ENCODE measurements around the gene MROH2B. TPM values are rescaled to one million over a fixed set of nuclear protein-coding genes. Genes with fewer than 3 reads are reported as not detected.

The MROH2B gene
- total RNA-seq, 1 experiment from 2014 or later: not detected

DNA sequence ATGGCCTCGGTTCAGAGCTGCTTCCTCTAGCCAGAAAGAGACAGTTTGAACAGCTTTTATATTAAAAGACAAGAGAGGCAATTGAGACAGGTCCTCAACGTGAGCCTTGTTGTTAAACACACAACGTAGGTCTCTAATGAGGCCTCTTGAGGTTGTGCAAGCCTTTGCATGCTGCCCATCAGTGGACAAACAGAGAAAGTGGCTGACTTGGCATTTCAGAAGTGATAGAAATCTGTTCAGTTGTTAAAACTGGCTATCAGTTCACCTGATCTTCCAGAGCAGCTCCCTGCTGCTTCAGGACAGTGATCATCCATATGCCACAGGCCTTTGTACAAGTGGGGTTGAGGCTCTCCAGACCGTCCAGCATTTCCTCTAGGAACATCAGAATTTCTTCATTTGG is 58.8 kb downstream of the MROH2B start:
- no peaks in the 10 kb centered on the region for H3K4me1 ChIP-seq (ENCODE audit: control insufficient read depth, insufficient read depth, low read length)
- ATAC-seq (no peak), DNase-seq (ENCODE audit: low read depth, low spot score) (no peak)
- H3K9me3 ChIP-seq (ENCODE audit: control insufficient read depth, insufficient read depth, low read depth, low read length): no peaks in the 10 kb centered on the region
- BruUV-seq (replicated peaks): no TSS peak
- no peaks in the 10 kb centered on the region for H3K36me3 ChIP-seq (ENCODE audit: control insufficient read depth, insufficient read depth, low read length)
- no peak overlapping the region for H3K27ac ChIP-seq (ENCODE audit: low read length)
- H3K4me3 ChIP-seq (ENCODE audit: low read depth in 2 of 2, low read length in 2 of 2): no peak overlapping the region
- ChIA-PET POLR2A (no interaction called here), CTCF (interaction anchor here (0.5 kb wide), 1 partner anchor 846 kb away, joined by 3 read pairs; no protein-coding TSS in a partner anchor)
- intact Hi-C loops (cut with micrococcal nuclease; ENCODE audit: unreplicated experiment) (no loop called here), in situ Hi-C loops (cut with HindIII; ENCODE audit: low pct_unique_long_range_greater_than_20kb, low sequenced_read_pairs) (no loop called here)
- TF ChIP-seq TCF7L2 (IDR thresholded peaks at IDR 0.05; ENCODE audit: low read depth, low read length) (no peak), REST (IDR thresholded peaks at IDR 0.05; ENCODE audit: insufficient read depth in 1 of 2, low read depth in 2 of 2, low read length in 1 of 2) (no peak), SIN3A (IDR thresholded peaks at IDR 0.05; ENCODE audit: borderline replicate concordance, insufficient read depth, low read depth, low read length) (no peak), POLR2AphosphoS5 (IDR thresholded peaks at IDR 0.05; ENCODE audit: low read depth, low read length) (no peak)
- TF ChIP-seq, protein P1, sequence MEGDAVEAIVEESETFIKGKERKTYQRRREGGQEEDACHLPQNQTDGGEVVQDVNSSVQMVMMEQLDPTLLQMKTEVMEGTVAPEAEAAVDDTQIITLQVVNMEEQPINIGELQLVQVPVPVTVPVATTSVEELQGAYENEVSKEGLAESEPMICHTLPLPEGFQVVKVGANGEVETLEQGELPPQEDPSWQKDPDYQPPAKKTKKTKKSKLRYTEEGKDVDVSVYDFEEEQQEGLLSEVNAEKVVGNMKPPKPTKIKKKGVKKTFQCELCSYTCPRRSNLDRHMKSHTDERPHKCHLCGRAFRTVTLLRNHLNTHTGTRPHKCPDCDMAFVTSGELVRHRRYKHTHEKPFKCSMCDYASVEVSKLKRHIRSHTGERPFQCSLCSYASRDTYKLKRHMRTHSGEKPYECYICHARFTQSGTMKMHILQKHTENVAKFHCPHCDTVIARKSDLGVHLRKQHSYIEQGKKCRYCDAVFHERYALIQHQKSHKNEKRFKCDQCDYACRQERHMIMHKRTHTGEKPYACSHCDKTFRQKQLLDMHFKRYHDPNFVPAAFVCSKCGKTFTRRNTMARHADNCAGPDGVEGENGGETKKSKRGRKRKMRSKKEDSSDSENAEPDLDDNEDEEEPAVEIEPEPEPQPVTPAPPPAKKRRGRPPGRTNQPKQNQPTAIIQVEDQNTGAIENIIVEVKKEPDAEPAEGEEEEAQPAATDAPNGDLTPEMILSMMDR (IDR thresholded peaks at IDR 0.05): no peak
- H3K27me3 ChIP-seq (ENCODE audit: control insufficient read depth, insufficient read depth, low read length): no peaks in the 10 kb centered on the region

DNA sequence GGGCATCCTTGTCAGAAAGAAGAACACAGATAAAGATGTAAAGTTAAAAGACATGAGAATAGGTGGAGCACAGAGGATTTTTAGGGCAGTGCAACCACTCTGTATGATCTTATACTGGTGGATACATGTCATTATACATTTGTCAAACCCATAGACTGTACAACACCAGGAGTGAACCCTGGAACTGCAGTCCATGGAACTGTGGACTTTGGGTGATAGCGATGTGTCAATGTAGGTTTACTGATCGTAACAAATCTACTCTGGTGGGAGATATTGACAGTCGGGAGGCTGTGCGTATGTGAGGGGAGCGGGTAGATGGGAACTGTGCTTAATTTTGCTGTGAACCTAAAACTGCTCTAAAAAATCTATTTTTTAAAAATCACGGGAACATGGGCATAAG is 60.6 kb downstream of the MROH2B start:
- POLR2A ChIA-PET: no interaction called here
- CTCF ChIA-PET: no interaction called here
- Histone ChIP-seq H3K4me1 (ENCODE audit: control insufficient read depth, insufficient read depth, low read length) (no peaks in the 10 kb centered on the region), H3K4me3 (ENCODE audit: low read depth in 2 of 2, low read length in 2 of 2) (no peak overlapping the region), H3K27me3 (ENCODE audit: control insufficient read depth, insufficient read depth, low read length) (no peaks in the 10 kb centered on the region), H3K36me3 (ENCODE audit: control insufficient read depth, insufficient read depth, low read length) (no peaks in the 10 kb centered on the region), H3K27ac (ENCODE audit: low read length) (no peak overlapping the region), H3K9me3 (ENCODE audit: control insufficient read depth, insufficient read depth, low read depth, low read length) (no peaks in the 10 kb centered on the region)
- DNase-seq (ENCODE audit: low read depth, low spot score) (no peak), ATAC-seq (no peak)
- no TSS peak for BruUV-seq (replicated peaks)
- intact Hi-C loops (cut with micrococcal nuclease; ENCODE audit: unreplicated experiment) (no loop called here), in situ Hi-C loops (cut with HindIII; ENCODE audit: low pct_unique_long_range_greater_than_20kb, low sequenced_read_pairs) (no loop called here)
- TF ChIP-seq POLR2AphosphoS5 (IDR thresholded peaks at IDR 0.05; ENCODE audit: low read depth, low read length): no peak
- TF ChIP-seq, protein P1 (IDR thresholded peaks at IDR 0.05): no peak
- TF ChIP-seq TCF7L2 (IDR thresholded peaks at IDR 0.05; ENCODE audit: low read depth, low read length): no peak
- TF ChIP-seq REST (IDR thresholded peaks at IDR 0.05; ENCODE audit: insufficient read depth in 1 of 2, low read depth in 2 of 2, low read length in 1 of 2): no peak
- TF ChIP-seq SIN3A (IDR thresholded peaks at IDR 0.05; ENCODE audit: borderline replicate concordance, insufficient read depth, low read depth, low read length): no peak

Measured in Panc1 (cell line).